SK-N-SH (cell line): ENCODE results near the gene SLC7A6OS.

Source experiments
- CTCF ChIP-seq: fragments of 200-600 bp; sonication (generic); IDR thresholded peaks from 2 replicates; pipeline ENCODE4 v1.6.1; 2017; ENCODE audit warnings: antibody characterized with exemption, mild to moderate bottlenecking, moderate library complexity
- JUND ChIP-seq: IDR thresholded peaks from 2 replicates; pipeline ENCODE4 v1.4.0; 2012
- NRF1 ChIP-seq: IDR thresholded peaks from 2 replicates; pipeline ENCODE4 v1.6.1; 2012; ENCODE audit warnings: low read depth, mild to moderate bottlenecking, low read length
- POLR2AphosphoS5 ChIP-seq: IDR thresholded peaks from 2 replicates; pipeline ENCODE4 v1.6.1; 2012; ENCODE audit warnings: low read depth, low read length
- RAD21 ChIP-seq: IDR thresholded peaks from 2 replicates; pipeline ENCODE4 v1.6.1; 2012; ENCODE audit warnings: mild to moderate bottlenecking, low read length
- SMC3 ChIP-seq: IDR thresholded peaks from 2 replicates; pipeline ENCODE4 v1.6.1; 2012; ENCODE audit warnings: low read depth, low read length, improper control_type of control experiment
- TAF1 ChIP-seq: IDR thresholded peaks from 2 replicates; pipeline ENCODE4 v1.6.1; 2012; ENCODE audit warnings: low read depth, mild to moderate bottlenecking, low read length, moderate library complexity, borderline replicate concordance
- TF ChIP-seq, protein P1 (sequence below): IDR thresholded peaks from 2 replicates; pipeline ENCODE4 v1.4.0; 2012; ENCODE audit warnings: low read depth, borderline replicate concordance

DNA sequence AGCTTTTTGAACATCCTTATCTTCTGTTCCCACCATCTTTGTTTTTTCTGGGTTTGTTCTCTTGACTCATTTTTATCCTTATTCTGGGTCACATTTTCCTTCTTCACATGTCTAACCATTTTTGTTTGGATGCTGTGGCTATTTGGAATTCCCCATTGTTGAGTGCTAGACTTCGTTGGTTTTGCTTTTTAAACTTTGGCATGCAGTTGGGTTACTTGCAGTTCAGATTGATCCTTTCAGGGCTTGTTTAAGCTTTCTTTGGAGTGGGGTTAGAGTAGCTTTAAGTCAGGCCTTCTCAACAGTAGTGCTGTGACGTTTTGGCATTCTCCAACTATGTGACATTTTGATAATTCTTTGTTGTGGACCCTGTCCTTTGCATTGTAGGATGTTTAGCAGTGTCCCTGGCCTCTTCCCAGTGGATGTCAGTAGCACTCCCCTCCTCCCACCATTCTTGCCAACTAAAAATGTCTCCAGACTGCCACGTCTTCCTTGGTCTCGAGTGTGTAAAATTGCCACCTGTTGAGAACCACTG is 21.2 kb upstream of the SLC7A6OS start:
- TF ChIP-seq CTCF (no peak), POLR2AphosphoS5 (no peak), NRF1 (no peak), TAF1 (no peak), SMC3 (no peak), RAD21 (no peak), JUND (no peak)
- TF ChIP-seq, protein P1, sequence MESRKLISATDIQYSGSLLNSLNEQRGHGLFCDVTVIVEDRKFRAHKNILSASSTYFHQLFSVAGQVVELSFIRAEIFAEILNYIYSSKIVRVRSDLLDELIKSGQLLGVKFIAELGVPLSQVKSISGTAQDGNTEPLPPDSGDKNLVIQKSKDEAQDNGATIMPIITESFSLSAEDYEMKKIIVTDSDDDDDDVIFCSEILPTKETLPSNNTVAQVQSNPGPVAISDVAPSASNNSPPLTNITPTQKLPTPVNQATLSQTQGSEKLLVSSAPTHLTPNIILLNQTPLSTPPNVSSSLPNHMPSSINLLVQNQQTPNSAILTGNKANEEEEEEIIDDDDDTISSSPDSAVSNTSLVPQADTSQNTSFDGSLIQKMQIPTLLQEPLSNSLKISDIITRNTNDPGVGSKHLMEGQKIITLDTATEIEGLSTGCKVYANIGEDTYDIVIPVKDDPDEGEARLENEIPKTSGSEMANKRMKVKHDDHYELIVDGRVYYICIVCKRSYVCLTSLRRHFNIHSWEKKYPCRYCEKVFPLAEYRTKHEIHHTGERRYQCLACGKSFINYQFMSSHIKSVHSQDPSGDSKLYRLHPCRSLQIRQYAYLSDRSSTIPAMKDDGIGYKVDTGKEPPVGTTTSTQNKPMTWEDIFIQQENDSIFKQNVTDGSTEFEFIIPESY: no peak
